HG03378 (cell line): Measurements from ENCODE around the gene SH3BP2.

ENCODE experiments used
- ATAC-seq: cut with Tn5 transposase; IDR thresholded peaks from one replicate; pipeline ENCODE4 v1.9.1; 2021; ENCODE audit warnings: mild to moderate bottlenecking, moderate library complexity; ENCODE audit not compliant: unreplicated experiment

SH3BP2 gene

GRCh38 chr4:2849267-2850152 lies 56.6 kb downstream of the SH3BP2 start:
- no peak for ATAC-seq

GRCh38 chr4:2850966-2851798 lies 58.3 kb downstream of the SH3BP2 start:
- ATAC-seq = no peak

GRCh38 chr4:2852481-2852921 lies 59.6 kb downstream of the SH3BP2 start:
- no peak for ATAC-seq

GRCh38 chr4:2855584-2855983 lies 62.7 kb downstream of the SH3BP2 start:
- ATAC-seq = no peak

- ATAC-seq = no peak
Measured at GRCh38 chr4:2856266-2856665, 63.4 kb downstream of the SH3BP2 start.

- no peak for ATAC-seq
Measured at GRCh38 chr4:2857349-2857927, 64.6 kb downstream of the SH3BP2 start.

- ATAC-seq = no peak
Measured at GRCh38 chr4:2858451-2859217, 65.7 kb downstream of the SH3BP2 start.

- no peak for ATAC-seq
Measured at GRCh38 chr4:2859514-2859913, 66.6 kb downstream of the SH3BP2 start.

- ATAC-seq = no peak
Measured at GRCh38 chr4:2860391-2861348, 67.8 kb downstream of the SH3BP2 start.

GRCh38 chr4:2861631-2862436 lies 68.9 kb downstream of the SH3BP2 start:
- no peak for ATAC-seq

GRCh38 chr4:2862528-2862927 lies 69.6 kb downstream of the SH3BP2 start:
- ATAC-seq = no peak

GRCh38 chr4:2863649-2864048 lies 70.8 kb downstream of the SH3BP2 start:
- no peak for ATAC-seq

- ATAC-seq = no peak
Measured at GRCh38 chr4:2865196-2865780, 72.4 kb downstream of the SH3BP2 start.

GRCh38 chr4:2866160-2866861 lies 73.4 kb downstream of the SH3BP2 start:
- ATAC-seq = no peak

- ATAC-seq = no peak
Measured at GRCh38 chr4:2866891-2867290, 74.0 kb downstream of the SH3BP2 start.

- ATAC-seq = no peak
Measured at GRCh38 chr4:2867758-2868491, 75.0 kb downstream of the SH3BP2 start.

GRCh38 chr4:2868877-2869487 lies 76.1 kb downstream of the SH3BP2 start:
- no peak for ATAC-seq
